Astrocyte (in vitro differentiated cells and primary cell): ENCODE measurements around the gene UAP1L1. TPM values are rescaled to one million over a fixed set of nuclear protein-coding genes. Genes with fewer than 3 reads are reported as not detected.

Experiments used
- DNase-seq: peaks from one replicate; pipeline ENCODE4 v3.0.0-alpha.2; 2010; ENCODE audit warnings: low read depth
- FAIRE-seq: peaks from 2 replicates; lab custom pipeline; 2011; peaks lifted over from hg19 to GRCh38; lab: Jason Lieb, UNC
- H2AFZ ChIP-seq: 2 replicates; pipeline ENCODE4 v1.6.0; 2012; ENCODE audit warnings: low read depth, low read length, inconsistent platforms
- H3K27ac ChIP-seq: 2 replicates; pipeline ENCODE4 v1.5.1; 2011; ENCODE audit warnings: low read depth, low read length, inconsistent platforms
- H3K27me3 ChIP-seq: 2 replicates; pipeline ENCODE4 v1.6.0; 2011; ENCODE audit warnings: low read length, inconsistent platforms; ENCODE audit not compliant: insufficient read depth
- H3K36me3 ChIP-seq: 2 replicates; pipeline ENCODE4 v1.5.1; 2011; ENCODE audit warnings: low read length, inconsistent platforms; ENCODE audit not compliant: insufficient read depth
- H3K4me1 ChIP-seq: 2 replicates; pipeline ENCODE4 v1.5.1; 2011; ENCODE audit warnings: low read length, inconsistent platforms; ENCODE audit not compliant: insufficient read depth
- H3K4me2 ChIP-seq: 2 replicates; pipeline ENCODE4 v1.6.0; 2012; ENCODE audit warnings: low read length, inconsistent platforms
- H3K4me3 ChIP-seq: 2 replicates; pipeline ENCODE4 v1.5.1; 2011; ENCODE audit warnings: low read depth, mild to moderate bottlenecking, low read length, inconsistent platforms; ENCODE audit not compliant: insufficient read depth
- H3K79me2 ChIP-seq: 2 replicates; pipeline ENCODE4 v1.6.0; 2012; ENCODE audit warnings: mild to moderate bottlenecking, low read length, inconsistent platforms; ENCODE audit not compliant: insufficient read depth
- H3K9ac ChIP-seq: 2 replicates; pipeline ENCODE4 v1.6.0; 2012; ENCODE audit warnings: mild to moderate bottlenecking, low read length, inconsistent platforms
- H3K9me3 ChIP-seq: 2 replicates; pipeline ENCODE4 v1.5.1; 2012; ENCODE audit warnings: low read depth, mild to moderate bottlenecking, low read length, inconsistent platforms; ENCODE audit not compliant: insufficient read depth
- H4K20me1 ChIP-seq: 2 replicates; pipeline ENCODE4 v1.6.0; 2012; ENCODE audit warnings: low read length, inconsistent platforms; ENCODE audit not compliant: insufficient read depth
- H3K27ac Mint-ChIP-seq: one replicate; pipeline ENCODE4 v1.8.0; 2021; ENCODE audit warnings: mild to moderate bottlenecking, mixed read lengths; ENCODE audit not compliant: unreplicated experiment
- H3K27me3 Mint-ChIP-seq: one replicate; pipeline ENCODE4 v1.8.0; 2021; ENCODE audit warnings: low read depth, mixed read lengths; ENCODE audit not compliant: unreplicated experiment
- H3K36me3 Mint-ChIP-seq: one replicate; pipeline ENCODE4 v1.8.0; 2021; ENCODE audit warnings: low read depth, mixed read lengths; ENCODE audit not compliant: unreplicated experiment
- H3K4me1 Mint-ChIP-seq: one replicate; pipeline ENCODE4 v1.8.0; 2021; ENCODE audit warnings: low read depth, mixed read lengths; ENCODE audit not compliant: unreplicated experiment
- H3K4me3 Mint-ChIP-seq: one replicate; pipeline ENCODE4 v1.8.0; 2021; ENCODE audit warnings: mild to moderate bottlenecking, moderate library complexity, mixed read lengths; ENCODE audit not compliant: unreplicated experiment
- H3K9me3 Mint-ChIP-seq: one replicate; pipeline ENCODE4 v1.8.0; 2021; ENCODE audit warnings: mild to moderate bottlenecking, mixed read lengths; ENCODE audit not compliant: unreplicated experiment
- CTCF ChIP-seq: IDR thresholded peaks from 2 replicates; pipeline ENCODE4 v1.5.1; 2011; ENCODE audit warnings: low read depth, mild to moderate bottlenecking, inconsistent platforms, low read length, moderate library complexity; ENCODE audit not compliant: insufficient read depth
- EZH2 ChIP-seq: IDR thresholded peaks from 2 replicates; pipeline ENCODE4 v1.6.1; 2012; ENCODE audit warnings: mild to moderate bottlenecking, low read length, inconsistent platforms; ENCODE audit not compliant: insufficient read depth
- total RNA-seq: library from RNA; stranded (reverse); gene quantifications from 2 replicates; pipeline ENCODE4 v1.2.1, GENCODE V29; 2021

UAP1L1 gene
- total RNA-seq, 1 donor from 2014 or later = 4.0 TPM

- Histone ChIP-seq H3K36me3 (no peaks in the 10 kb centered on the region), H3K9ac (no peak overlapping the region), H3K4me3 (no peak overlapping the region), H3K4me2 (peak overlapping the region; percentile 90), H3K4me1 (peaks cover 20% of the 10 kb centered on the region), H2AFZ (no peak overlapping the region), H3K9me3 (no peaks in the 10 kb centered on the region), H3K27ac (no peak overlapping the region), H3K27me3 (no peaks in the 10 kb centered on the region), H4K20me1 (peaks cover 32% of the 10 kb centered on the region), H3K79me2 (peaks cover 39% of the 10 kb centered on the region)
- DNase-seq (no peak), FAIRE-seq (no peak)
- Mint-ChIP-seq H3K27me3 (no peaks in the 10 kb centered on the region), H3K27ac (no peak overlapping the region), H3K4me3 (peak overlapping the region; percentile 58), H3K9me3 (no peaks in the 10 kb centered on the region), H3K4me1 (peaks cover 23% of the 10 kb centered on the region), H3K36me3 (peaks cover 1% of the 10 kb centered on the region)
- TF ChIP-seq CTCF (no peak), EZH2 (no peak)
Observed at GRCh38 chr9:137126786-137127185, 49.5 kb downstream of the UAP1L1 start.

GRCh38 chr9:137127301-137128157 lies 50.2 kb downstream of the UAP1L1 start:
- peaks cover 20% of the 10 kb centered on the region for H3K4me1 ChIP-seq
- Mint-ChIP-seq H3K9me3 (no peaks in the 10 kb centered on the region), H3K27ac (peak overlapping the region; percentile 72), H3K4me1 (peaks cover 21% of the 10 kb centered on the region), H3K4me3 (peak overlapping the region; percentile 96), H3K36me3 (peaks cover 1% of the 10 kb centered on the region), H3K27me3 (no peaks in the 10 kb centered on the region)
- peak overlapping the region; percentile 90 for H3K4me2 ChIP-seq
- H2AFZ ChIP-seq = no peak overlapping the region
- H3K79me2 ChIP-seq = peaks cover 39% of the 10 kb centered on the region
- H4K20me1 ChIP-seq = peaks cover 26% of the 10 kb centered on the region
- TF ChIP-seq EZH2 = no peak
- TF ChIP-seq CTCF = no peak
- peak overlapping the region; percentile 82 for H3K9ac ChIP-seq
- DNase-seq (no peak), FAIRE-seq (no peak)
- H3K4me3 ChIP-seq = no peak overlapping the region
- H3K27me3 ChIP-seq = no peaks in the 10 kb centered on the region
- H3K9me3 ChIP-seq = no peaks in the 10 kb centered on the region
- H3K36me3 ChIP-seq = no peaks in the 10 kb centered on the region
- H3K27ac ChIP-seq = no peak overlapping the region
